OCI-LY1 (cell line): ENCODE measurements around the gene BUD23.

Source experiments
- H2AFZ ChIP-seq: fragments of 200-600 bp; sonication (generic), shearing (Covaris generic); 2 replicates; pipeline ENCODE4 v1.6.0; 2014; ENCODE audit warnings: antibody characterized with exemption, mild to moderate bottlenecking, low read length
- H3F3A ChIP-seq: fragments of 200-600 bp; sonication (generic), shearing (Covaris generic); 2 replicates; pipeline ENCODE4 v1.6.0; 2014; ENCODE audit warnings: mild to moderate bottlenecking, antibody characterized with exemption, low read length, moderate library complexity; ENCODE audit not compliant: insufficient read depth
- H3K27ac ChIP-seq: fragments of 200-600 bp; sonication (generic); 2 replicates; pipeline ENCODE4 v1.5.1; 2014; ENCODE audit warnings: low read length, mixed run types, mild to moderate bottlenecking, low read depth; ENCODE audit not compliant: poor library complexity, severe bottlenecking
- H3K27me3 ChIP-seq: fragments of 200-600 bp; sonication (generic); 2 replicates; pipeline ENCODE4 v1.6.0; 2014; ENCODE audit warnings: antibody characterized with exemption, mild to moderate bottlenecking, low read length, moderate library complexity; ENCODE audit not compliant: insufficient read depth
- H3K36me3 ChIP-seq: fragments of 200-600 bp; sonication (generic); 2 replicates; pipeline ENCODE4 v1.6.1; 2014; ENCODE audit warnings: mild to moderate bottlenecking, antibody characterized with exemption, low read length, moderate library complexity, mixed read lengths; ENCODE audit not compliant: insufficient read depth
- H3K4me1 ChIP-seq: fragments of 200-600 bp; sonication (generic); 2 replicates; pipeline ENCODE4 v1.5.1; 2014; ENCODE audit warnings: mild to moderate bottlenecking, low read length, moderate library complexity; ENCODE audit not compliant: insufficient read depth, severe bottlenecking
- H3K4me2 ChIP-seq: fragments of 200-600 bp; sonication (generic), shearing (Covaris generic); 2 replicates; pipeline ENCODE4 v1.6.1; 2014; ENCODE audit warnings: low read length
- H3K4me3 ChIP-seq: fragments of 200-600 bp; sonication (generic); 2 replicates; pipeline ENCODE4 v1.5.1; 2014; ENCODE audit warnings: low read length, low read depth, mild to moderate bottlenecking, mixed read lengths; ENCODE audit not compliant: poor library complexity, severe bottlenecking
- H3K79me2 ChIP-seq: fragments of 200-600 bp; shearing (Covaris generic); 2 replicates; pipeline ENCODE4 v1.6.1; 2016; ENCODE audit warnings: mixed run types, low read length, mixed read lengths; ENCODE audit not compliant: insufficient read depth
- H3K9ac ChIP-seq: fragments of 200-600 bp; sonication (generic), shearing (Covaris generic); 2 replicates; pipeline ENCODE4 v1.6.1; 2014; ENCODE audit warnings: mild to moderate bottlenecking, low read length, mixed read lengths
- H3K9me2 ChIP-seq: fragments of 200-600 bp; sonication (generic), shearing (Covaris generic); 2 replicates; pipeline ENCODE4 v1.6.1; 2014; ENCODE audit warnings: low read depth, mild to moderate bottlenecking, low read length, mixed read lengths
- H3K9me3 ChIP-seq: fragments of 200-600 bp; shearing (Covaris generic); 2 replicates; pipeline ENCODE4 v1.6.1; 2014; ENCODE audit warnings: low read length, mixed read lengths
- H4K20me1 ChIP-seq: fragments of 200-600 bp; sonication (generic), shearing (Covaris generic); 2 replicates; pipeline ENCODE4 v1.6.0; 2016; ENCODE audit warnings: mild to moderate bottlenecking, low read length; ENCODE audit not compliant: insufficient read depth
- EZH2 ChIP-seq: fragments of 200-600 bp; sonication (generic), shearing (Covaris generic); IDR thresholded peaks from 2 replicates; pipeline ENCODE4 v1.8.0; 2017; ENCODE audit warnings: borderline replicate concordance, mixed run types, mild to moderate bottlenecking, antibody characterized with exemption, low read length, moderate library complexity, mixed read lengths
- TF ChIP-seq, protein P1 (sequence below): fragments of 200-600 bp; sonication (generic), shearing (Covaris generic); IDR thresholded peaks from 2 replicates; pipeline ENCODE4 v1.5.1; 2017; ENCODE audit warnings: mild to moderate bottlenecking, antibody characterized with exemption, low read length, moderate library complexity, mixed read lengths

Gene BUD23

DNA sequence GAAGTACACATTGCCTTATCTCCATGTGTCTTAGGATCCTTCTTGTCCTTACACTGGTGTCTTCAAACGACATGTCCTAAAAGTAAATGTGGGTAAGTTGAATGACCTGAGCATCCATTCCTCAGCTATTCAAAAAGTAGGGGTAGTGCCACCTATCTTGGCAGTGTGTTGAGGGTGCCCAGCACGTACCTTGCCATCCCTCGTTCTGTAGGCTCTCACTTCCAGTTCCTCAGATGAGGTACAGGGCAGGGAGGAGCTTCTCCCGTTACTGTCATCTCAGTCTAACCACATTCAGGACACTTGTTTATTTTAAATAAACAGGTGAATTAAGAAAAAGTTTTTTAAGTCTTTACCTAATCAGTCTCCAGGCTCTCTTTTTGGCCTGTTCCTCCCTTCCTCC lies 13.0 kb downstream of the BUD23 start:
- no peaks in the 10 kb centered on the region for H3K9me2 ChIP-seq
- H3K27me3 ChIP-seq = no peaks in the 10 kb centered on the region
- H3K4me3 ChIP-seq = no peak overlapping the region
- no peaks in the 10 kb centered on the region for H4K20me1 ChIP-seq
- TF ChIP-seq, protein P1, sequence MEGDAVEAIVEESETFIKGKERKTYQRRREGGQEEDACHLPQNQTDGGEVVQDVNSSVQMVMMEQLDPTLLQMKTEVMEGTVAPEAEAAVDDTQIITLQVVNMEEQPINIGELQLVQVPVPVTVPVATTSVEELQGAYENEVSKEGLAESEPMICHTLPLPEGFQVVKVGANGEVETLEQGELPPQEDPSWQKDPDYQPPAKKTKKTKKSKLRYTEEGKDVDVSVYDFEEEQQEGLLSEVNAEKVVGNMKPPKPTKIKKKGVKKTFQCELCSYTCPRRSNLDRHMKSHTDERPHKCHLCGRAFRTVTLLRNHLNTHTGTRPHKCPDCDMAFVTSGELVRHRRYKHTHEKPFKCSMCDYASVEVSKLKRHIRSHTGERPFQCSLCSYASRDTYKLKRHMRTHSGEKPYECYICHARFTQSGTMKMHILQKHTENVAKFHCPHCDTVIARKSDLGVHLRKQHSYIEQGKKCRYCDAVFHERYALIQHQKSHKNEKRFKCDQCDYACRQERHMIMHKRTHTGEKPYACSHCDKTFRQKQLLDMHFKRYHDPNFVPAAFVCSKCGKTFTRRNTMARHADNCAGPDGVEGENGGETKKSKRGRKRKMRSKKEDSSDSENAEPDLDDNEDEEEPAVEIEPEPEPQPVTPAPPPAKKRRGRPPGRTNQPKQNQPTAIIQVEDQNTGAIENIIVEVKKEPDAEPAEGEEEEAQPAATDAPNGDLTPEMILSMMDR = no peak
- no peak for TF ChIP-seq EZH2
- H3K9ac ChIP-seq = no peak overlapping the region
- H3F3A ChIP-seq = no peaks in the 10 kb centered on the region
- H3K9me3 ChIP-seq = no peaks in the 10 kb centered on the region
- no peak overlapping the region for H3K27ac ChIP-seq
- H3K4me1 ChIP-seq = no peaks in the 10 kb centered on the region
- H2AFZ ChIP-seq = no peak overlapping the region
- H3K79me2 ChIP-seq = no peaks in the 10 kb centered on the region
- H3K4me2 ChIP-seq = no peak overlapping the region
- peaks cover 83% of the 10 kb centered on the region for H3K36me3 ChIP-seq

DNA sequence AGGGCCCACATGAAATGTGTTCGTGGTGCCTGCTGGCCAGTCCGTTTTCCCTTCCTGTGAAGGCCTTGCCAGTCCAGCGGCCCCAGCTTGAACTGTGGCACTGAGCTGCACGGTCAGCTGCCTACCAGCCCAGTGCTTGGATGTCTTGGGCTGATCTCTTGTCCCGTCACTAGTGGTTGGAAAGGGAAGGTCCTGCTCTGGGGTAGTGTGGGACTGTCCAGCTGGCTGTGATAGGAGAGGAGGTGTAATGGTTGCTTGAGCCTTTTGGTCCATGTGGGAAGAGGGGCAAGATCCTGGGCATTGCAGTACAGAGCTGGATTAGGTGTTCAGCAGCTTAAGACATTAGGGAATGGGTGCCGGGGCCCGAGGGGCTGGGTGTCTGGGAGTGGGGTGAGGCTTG lies 15.0 kb downstream of the BUD23 start:
- Histone ChIP-seq H3K79me2 (no peaks in the 10 kb centered on the region), H4K20me1 (no peaks in the 10 kb centered on the region), H3K9me2 (no peaks in the 10 kb centered on the region), H2AFZ (no peak overlapping the region), H3K4me1 (peaks cover under 1% of the 10 kb centered on the region), H3K9me3 (no peaks in the 10 kb centered on the region), H3F3A (no peaks in the 10 kb centered on the region), H3K9ac (no peak overlapping the region), H3K27me3 (no peaks in the 10 kb centered on the region), H3K4me2 (no peak overlapping the region), H3K4me3 (no peak overlapping the region), H3K27ac (no peak overlapping the region), H3K36me3 (peaks cover 63% of the 10 kb centered on the region)
- TF ChIP-seq EZH2 = no peak
- TF ChIP-seq, protein P1 = no peak

DNA sequence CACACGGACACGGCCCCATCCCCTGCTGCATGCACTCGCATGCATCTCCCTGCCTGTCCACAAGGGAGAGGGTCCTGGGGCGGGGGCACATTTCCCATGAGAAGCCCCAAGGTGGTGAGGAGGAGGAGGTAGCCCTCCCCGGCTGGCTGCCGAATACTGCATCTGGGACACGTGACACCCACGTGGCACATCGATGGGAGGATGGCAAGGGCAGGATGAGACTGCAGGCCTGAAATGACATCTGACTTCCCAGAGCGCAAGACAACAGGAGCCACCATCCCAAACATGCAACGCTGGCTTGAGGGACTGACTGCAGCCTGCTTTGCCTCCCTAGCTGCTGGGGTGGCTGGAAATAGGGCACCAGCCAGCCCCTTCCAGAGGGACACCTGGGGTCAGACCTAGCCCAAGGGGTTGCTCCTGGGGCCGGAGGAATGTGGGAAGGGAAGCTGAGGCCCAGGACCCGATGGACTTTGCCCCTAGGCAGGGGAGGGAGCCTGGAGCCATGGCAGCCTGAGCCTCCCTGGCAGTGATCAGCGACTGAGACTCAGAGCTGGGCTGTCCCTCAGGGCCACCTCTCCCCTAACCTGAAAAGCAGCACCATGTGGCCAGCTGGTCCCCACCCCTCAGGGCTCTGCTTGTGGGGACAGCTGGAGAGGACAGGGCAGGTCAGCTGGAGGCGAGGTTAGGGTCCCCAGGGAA lies 16.1 kb downstream of the BUD23 start:
- H3K4me1 ChIP-seq = peaks cover 3% of the 10 kb centered on the region
- H3K27ac ChIP-seq = no peak overlapping the region
- no peak overlapping the region for H3K9ac ChIP-seq
- H3K4me3 ChIP-seq = no peak overlapping the region
- H4K20me1 ChIP-seq = no peaks in the 10 kb centered on the region
- H3K9me2 ChIP-seq = no peaks in the 10 kb centered on the region
- peaks cover under 1% of the 10 kb centered on the region; the same call in 1 of the 2 replicates for H3K27me3 ChIP-seq
- no peak overlapping the region for H2AFZ ChIP-seq
- no peaks in the 10 kb centered on the region for H3F3A ChIP-seq
- H3K9me3 ChIP-seq = no peaks in the 10 kb centered on the region
- TF ChIP-seq, protein P1 = no peak
- TF ChIP-seq EZH2 = no peak
- H3K36me3 ChIP-seq = peaks cover 52% of the 10 kb centered on the region
- H3K79me2 ChIP-seq = no peaks in the 10 kb centered on the region
- H3K4me2 ChIP-seq = no peak overlapping the region
